Esophagus squamous epithelium (tissue), 5 donors: Measurements from ENCODE around the gene PRG3. TPM values are rescaled to one million over a fixed set of nuclear protein-coding genes. Genes with fewer than 3 reads are reported as not detected.
A peak's percentile ranks its signal among the peaks of the same experiment; 100 is the strongest.

Experiments
- DNase-seq: peaks from one replicate; lab custom pipeline; 2025; lab: John Stamatoyannopoulos, UW
- H3K27ac ChIP-seq, 4 donors: fragments of 200-600 bp; sonication (generic); one replicate each; pipeline ENCODE4 v1.5.1; 2016 to 2019; ENCODE audit warnings: mild to moderate bottlenecking in 1 of 4
- H3K27me3 ChIP-seq, 4 donors: fragments of 200-600 bp; sonication (generic); 1 replicate in 3 of 4; 2 replicates in 1 of 4; pipeline versions ENCODE4 v1.5.1 to v1.6.0; 2017 to 2021; ENCODE audit warnings: antibody characterized with exemption in 1 of 4
- H3K36me3 ChIP-seq, 3 donors: fragments of 200-600 bp; sonication (generic); one replicate each; pipeline ENCODE4 v1.5.1; 2016 to 2019
- H3K4me1 ChIP-seq, 3 donors: fragments of 200-600 bp; sonication (generic); one replicate each; pipeline ENCODE4 v1.5.1; 2017 to 2019
- H3K4me3 ChIP-seq, 4 donors: fragments of 200-600 bp; sonication (generic); 1 replicate in 3 of 4; 2 replicates in 1 of 4; pipeline ENCODE4 v1.5.1; 2016 to 2019; ENCODE audit warnings: mild to moderate bottlenecking in 2 of 4, moderate library complexity in 1 of 4
- H3K9me3 ChIP-seq, 3 donors: fragments of 200-600 bp; sonication (generic); one replicate each; pipeline ENCODE4 v1.5.1; 2016 to 2019
- POLR2A ChIP-seq, 4 donors: fragments of 450-650 bp; IDR thresholded peaks; one replicate each; pipeline ENCODE4 v1.6.1; 2017; ENCODE audit warnings: antibody characterized with exemption in 4 of 4, mild to moderate bottlenecking in 4 of 4, moderate library complexity in 3 of 4
- WGBS, 2 donors: methylation state at CpG; one replicate each; pipeline ENCODE4 v1.1.5; 2018; 5-methylcytosine and 5-hydroxymethylcytosine counted together
- intact Hi-C: fragments of 100-400 bp; cut with DNase I; formaldehyde crosslinking; loops from one replicate; pipeline ENCODE4 v1.15.0; 2022
- total RNA-seq, 4 donors: library from RNA; depleted of rRNA; stranded (reverse); fragments of >200 nt; gene quantifications; one replicate each; pipeline ENCODE4 v1.1.0, GENCODE V29; 2016
- TF ChIP-seq, protein P1 (sequence below), 6 experiments: fragments of 450-650 bp in 4 of 6; fragments of 200-600 bp in 2 of 6; sonication (generic) in 2 of 6; IDR thresholded peaks; one replicate each; pipeline ENCODE4 v1.5.1; 2016 to 2019; ENCODE audit warnings: antibody characterized with exemption in 6 of 6, mild to moderate bottlenecking in 4 of 6, moderate library complexity in 4 of 6
- donor health status: DM: yes; HTN: yes; CAD: no.

Gene PRG3
- total RNA-seq, 4 donors from 2014 or later = not detected

DNA sequence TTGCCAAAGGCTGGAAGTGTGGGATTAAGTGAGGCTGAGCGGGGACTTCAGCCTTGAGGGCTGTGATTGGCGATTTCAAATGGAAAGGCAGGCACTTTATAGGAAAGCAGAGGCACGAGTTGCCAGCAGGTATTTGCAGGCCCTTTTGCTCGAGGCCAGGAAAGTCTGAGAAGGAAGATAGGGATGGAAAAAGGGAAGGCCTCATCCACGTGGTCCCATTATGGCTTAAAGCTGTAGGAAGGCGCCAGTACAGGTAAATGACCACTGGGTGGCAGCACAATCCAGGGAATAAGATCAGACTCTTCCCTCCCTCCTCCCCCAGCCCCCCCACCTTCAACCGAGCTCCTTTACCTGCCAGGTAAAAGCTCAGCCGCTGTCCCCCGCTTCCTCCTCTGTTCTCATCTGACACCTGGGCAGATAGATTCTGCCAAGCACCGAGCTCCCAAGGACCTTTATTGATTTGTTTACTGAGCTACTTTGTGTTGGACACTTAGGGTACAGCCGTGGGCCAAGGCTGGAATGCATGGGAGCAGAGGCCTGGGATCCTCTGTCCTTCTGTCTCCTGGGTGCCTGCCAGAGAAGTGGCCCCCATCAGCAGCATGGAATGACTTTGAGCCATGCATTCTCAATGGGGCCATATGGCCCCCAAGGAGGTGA lies 35.3 kb downstream of the PRG3 start:
- Histone ChIP-seq H3K36me3 (no peaks in the 10 kb centered on the region), H3K9me3 (no peaks in the 10 kb centered on the region), H3K4me3 (no peak overlapping the region), H3K4me1 (peaks cover 0 to 11% (median 3%) of the 10 kb centered on the region in 3 donors), H3K27me3 (no peaks in the 10 kb centered on the region), H3K27ac (no peak overlapping the region)
- TF ChIP-seq POLR2A (IDR thresholded peaks at IDR 0.05) = no peak
- TF ChIP-seq, protein P1, sequence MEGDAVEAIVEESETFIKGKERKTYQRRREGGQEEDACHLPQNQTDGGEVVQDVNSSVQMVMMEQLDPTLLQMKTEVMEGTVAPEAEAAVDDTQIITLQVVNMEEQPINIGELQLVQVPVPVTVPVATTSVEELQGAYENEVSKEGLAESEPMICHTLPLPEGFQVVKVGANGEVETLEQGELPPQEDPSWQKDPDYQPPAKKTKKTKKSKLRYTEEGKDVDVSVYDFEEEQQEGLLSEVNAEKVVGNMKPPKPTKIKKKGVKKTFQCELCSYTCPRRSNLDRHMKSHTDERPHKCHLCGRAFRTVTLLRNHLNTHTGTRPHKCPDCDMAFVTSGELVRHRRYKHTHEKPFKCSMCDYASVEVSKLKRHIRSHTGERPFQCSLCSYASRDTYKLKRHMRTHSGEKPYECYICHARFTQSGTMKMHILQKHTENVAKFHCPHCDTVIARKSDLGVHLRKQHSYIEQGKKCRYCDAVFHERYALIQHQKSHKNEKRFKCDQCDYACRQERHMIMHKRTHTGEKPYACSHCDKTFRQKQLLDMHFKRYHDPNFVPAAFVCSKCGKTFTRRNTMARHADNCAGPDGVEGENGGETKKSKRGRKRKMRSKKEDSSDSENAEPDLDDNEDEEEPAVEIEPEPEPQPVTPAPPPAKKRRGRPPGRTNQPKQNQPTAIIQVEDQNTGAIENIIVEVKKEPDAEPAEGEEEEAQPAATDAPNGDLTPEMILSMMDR (IDR thresholded peaks at IDR 0.05) = peak; percentile 56 to 87 (median 70)
- intact Hi-C loops = loop anchor here (10.0 kb wide), 2 partner anchors 129 to 289 kb away; no protein-coding TSS in a partner anchor
- no peak for DNase-seq
- 11 to 15% methylated on average over 11 of the region's 11 CpGs for WGBS, 2 donors

DNA sequence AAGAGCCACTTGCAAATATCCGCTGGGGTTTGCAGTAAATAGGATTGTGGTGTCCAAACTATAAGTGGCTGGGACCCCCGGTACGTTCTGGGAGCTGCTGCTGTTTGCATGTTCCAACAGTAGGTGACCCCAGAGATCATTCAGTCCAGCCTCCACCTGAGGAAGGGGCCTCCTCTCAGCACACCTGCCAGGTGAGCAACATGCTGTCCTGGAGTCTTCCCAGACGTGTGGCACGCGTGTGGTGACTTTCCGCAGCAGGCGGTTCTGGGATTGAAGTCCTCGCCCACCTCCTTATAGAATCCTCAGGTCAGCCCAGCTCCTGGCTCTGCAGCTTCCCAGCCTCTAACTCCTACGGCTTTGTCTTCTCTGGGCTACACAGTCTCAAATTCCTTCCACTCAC lies 36.1 kb downstream of the PRG3 start:
- Histone ChIP-seq H3K4me1 (peaks cover 0 to 12% (median 2%) of the 10 kb centered on the region in 3 donors), H3K27me3 (no peaks in the 10 kb centered on the region), H3K27ac (no peak overlapping the region), H3K36me3 (no peaks in the 10 kb centered on the region), H3K4me3 (no peak overlapping the region), H3K9me3 (no peaks in the 10 kb centered on the region)
- no peak for TF ChIP-seq POLR2A (IDR thresholded peaks at IDR 0.05)
- TF ChIP-seq, protein P1 (IDR thresholded peaks at IDR 0.05) = no peak
- 85 to 95% methylated on average over 7 to 10 of the region's 10 CpGs for whole genome bisulfite sequencing, 2 donors
- DNase-seq = no peak
- intact Hi-C loops = loop anchor here (10.0 kb wide), 2 partner anchors 130 to 290 kb away; no protein-coding TSS in a partner anchor

DNA sequence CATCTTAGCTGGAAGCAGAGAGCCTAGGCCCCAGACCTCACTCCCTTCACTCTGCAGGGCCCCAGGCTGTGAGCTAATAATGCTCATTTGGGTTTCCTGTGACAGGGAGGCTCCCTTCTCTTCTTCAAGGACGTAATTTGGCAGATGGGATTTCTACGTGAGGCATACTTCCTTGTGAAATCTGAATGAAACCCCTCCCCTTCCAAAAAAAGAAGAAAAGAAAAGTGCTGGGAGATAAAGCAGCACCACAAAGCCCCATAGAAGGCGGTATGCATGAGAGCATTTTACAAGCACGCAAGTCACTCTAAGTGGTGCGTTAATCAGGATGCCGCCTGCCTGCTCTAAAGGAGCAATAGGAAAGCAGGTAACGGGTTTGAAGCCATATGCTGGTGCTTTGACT lies 37.1 kb downstream of the PRG3 start:
- intact Hi-C loops = loop anchor here (10.0 kb wide), 2 partner anchors 131 to 291 kb away; no protein-coding TSS in a partner anchor
- TF ChIP-seq, protein P1 (IDR thresholded peaks at IDR 0.05) = no peak
- TF ChIP-seq POLR2A (IDR thresholded peaks at IDR 0.05) = no peak
- H3K36me3 ChIP-seq = no peaks in the 10 kb centered on the region
- H3K27ac ChIP-seq = no peak overlapping the region
- no peaks in the 10 kb centered on the region for H3K9me3 ChIP-seq
- DNase-seq = no peak
- WGBS, 2 donors = 77 to 82% methylated on average over 7 of the region's 7 CpGs
- H3K4me1 ChIP-seq = peaks cover 0 to 8% (median 0%) of the 10 kb centered on the region in 3 donors
- no peak overlapping the region for H3K4me3 ChIP-seq
- no peaks in the 10 kb centered on the region for H3K27me3 ChIP-seq

DNA sequence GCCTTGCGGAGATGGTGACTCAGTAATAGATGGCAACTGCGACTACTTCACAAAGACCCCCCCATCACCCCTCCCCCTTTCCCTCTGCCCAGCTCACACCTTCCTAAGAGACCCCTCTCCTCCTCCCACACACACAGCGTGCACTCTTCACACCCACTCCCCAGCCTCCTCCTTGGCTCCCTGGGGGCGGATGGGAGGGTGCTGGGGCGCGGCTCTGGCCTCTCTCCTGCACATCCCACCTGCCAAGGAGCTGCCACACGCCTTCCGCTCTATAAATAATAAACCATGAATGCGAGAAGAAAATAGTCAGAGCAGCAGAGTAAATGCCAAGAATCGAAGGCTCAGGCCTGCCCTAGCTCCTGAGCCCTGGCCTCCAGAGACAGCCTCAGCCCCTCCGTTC lies 38.2 kb downstream of the PRG3 start:
- H3K27ac ChIP-seq = no peak overlapping the region
- H3K4me1 ChIP-seq = peaks cover 0 to 8% (median 0%) of the 10 kb centered on the region in 3 donors
- 49 to 66% methylated on average over 8 to 9 of the region's 11 CpGs for WGBS, 2 donors
- no peak for DNase-seq
- H3K4me3 ChIP-seq = no peak overlapping the region
- no peaks in the 10 kb centered on the region for H3K36me3 ChIP-seq
- TF ChIP-seq, protein P1 (IDR thresholded peaks at IDR 0.05) = no peak
- intact Hi-C loops = loop anchor here (10.0 kb wide), 2 partner anchors 132 to 292 kb away; no protein-coding TSS in a partner anchor
- H3K27me3 ChIP-seq = no peaks in the 10 kb centered on the region
- no peaks in the 10 kb centered on the region for H3K9me3 ChIP-seq

DNA sequence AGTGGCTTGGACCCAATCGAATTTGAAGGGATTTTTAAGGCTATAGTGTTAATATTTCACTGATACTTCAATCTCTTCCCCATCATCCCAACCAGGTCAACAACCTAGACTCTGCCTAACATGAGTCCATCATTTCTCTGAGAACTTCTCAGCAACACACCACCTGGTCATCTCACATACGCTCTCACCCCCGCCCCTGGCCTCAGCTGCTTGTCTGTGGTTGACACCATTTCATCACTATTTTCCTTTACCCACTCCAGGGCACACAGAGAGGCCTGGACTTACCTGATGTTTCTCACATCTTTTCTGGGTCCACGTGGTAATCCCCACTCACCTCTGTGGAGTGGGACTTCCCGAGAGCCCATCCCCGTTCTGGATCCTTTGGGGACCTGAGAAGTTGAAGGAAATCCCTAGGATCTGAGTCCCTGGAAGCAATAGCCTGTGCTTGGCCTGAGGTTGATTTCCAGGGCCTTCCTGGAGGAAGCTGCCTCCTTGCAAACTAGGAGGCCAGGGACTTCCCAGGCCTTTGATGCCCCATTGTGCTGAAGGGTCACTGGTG lies 39.6 kb downstream of the PRG3 start:
- intact Hi-C loops = loop anchor here (10.0 kb wide), 2 partner anchors 133 to 293 kb away; no protein-coding TSS in a partner anchor
- no peak for DNase-seq

More for the DNA sequence above, 39.6 kb downstream of the PRG3 start:
- H3K4me1 ChIP-seq = peaks cover 0 to 13% (median 0%) of the 10 kb centered on the region in 3 donors
- H3K4me3 ChIP-seq = no peak overlapping the region
- no peaks in the 10 kb centered on the region for H3K36me3 ChIP-seq
- 69 to 70% methylated on average over 6 of the region's 6 CpGs for WGBS, 2 donors
- H3K27ac ChIP-seq = no peak overlapping the region
- no peak for TF ChIP-seq POLR2A (IDR thresholded peaks at IDR 0.05)
- TF ChIP-seq, protein P1 (IDR thresholded peaks at IDR 0.05) = no peak
- no peaks in the 10 kb centered on the region for H3K9me3 ChIP-seq
- no peaks in the 10 kb centered on the region for H3K27me3 ChIP-seq
